Upper lobe of right lung (tissue), 1 donor: ENCODE results near the gene ZNF91. TPM values are rescaled to one million over a fixed set of nuclear protein-coding genes. Genes with fewer than 3 reads are reported as not detected.
"Not testable (repeated sequence)": the region's sequence is repeated elsewhere in the genome, so short reads cannot be mapped to it uniquely, and the experiment has no call there.

ENCODE experiments used
- ATAC-seq: fragments of 200-7000 bp; cut with Tn5 transposase; one replicate; pipeline ENCODE4 v1.9.1; 2020; ENCODE audit warnings: mild to moderate bottlenecking, moderate library complexity
- DNase-seq: peaks from one replicate; pipeline ENCODE4 v3.0.0-alpha.2; 2020
- H3K27ac ChIP-seq: fragments of 200-600 bp; one replicate; pipeline ENCODE4 v1.8.0; 2022
- H3K27me3 ChIP-seq: fragments of 200-600 bp; one replicate; pipeline ENCODE4 v1.8.0; 2022; ENCODE audit warnings: mild to moderate bottlenecking
- H3K36me3 ChIP-seq: fragments of 200-600 bp; one replicate; pipeline ENCODE4 v1.8.0; 2022
- H3K4me1 ChIP-seq: fragments of 200-600 bp; one replicate; pipeline ENCODE4 v1.8.0; 2022
- H3K4me3 ChIP-seq: fragments of 200-600 bp; one replicate; pipeline ENCODE4 v1.8.0; 2022; ENCODE audit warnings: mild to moderate bottlenecking
- H3K9me3 ChIP-seq: fragments of 200-600 bp; one replicate; pipeline ENCODE4 v1.8.0; 2022
- CTCF ChIP-seq: fragments of 200-600 bp; IDR thresholded peaks from one replicate; pipeline ENCODE4 v1.8.0; 2022; ENCODE audit warnings: antibody characterized with exemption
- intact Hi-C: fragments of 100-400 bp; cut with DNase I; formaldehyde crosslinking; loops from one replicate; pipeline ENCODE4 v1.11.0; 2022
- total RNA-seq: library from RNA; stranded (reverse); fragmentation: NEBNext Ultra II Directional; extraction: Animal tissue kit (Norgen Biotek cat#: 25700); gene quantifications from one replicate; pipeline ENCODE4 v1.2.1, GENCODE V29; 2021
- donor health status: DM: no; HTN: yes; CAD: no; lungs with severe emphysema.

ZNF91 gene
- total RNA-seq, 1 donor from 2014 or later = 49.7 TPM

GRCh38 chr19:23436944-23437343 lies 41.7 kb upstream of the ZNF91 start:
- intact Hi-C loops = no loop called here
- ATAC-seq = no peak
- Histone ChIP-seq H3K36me3 (no peaks in the 10 kb centered on the region), H3K4me3 (no peak overlapping the region), H3K4me1 (no peaks in the 10 kb centered on the region), H3K27ac (no peak overlapping the region), H3K9me3 (peaks cover 5% of the 10 kb centered on the region), H3K27me3 (no peaks in the 10 kb centered on the region)
- peak; percentile 29 for TF ChIP-seq CTCF
- DNase-seq = no peak

- peaks cover 5% of the 10 kb centered on the region for H3K9me3 ChIP-seq
- no peak overlapping the region for H3K27ac ChIP-seq
- no peak for DNase-seq
- H3K4me3 ChIP-seq = no peak overlapping the region
- H3K36me3 ChIP-seq = no peaks in the 10 kb centered on the region
- intact Hi-C loops = no loop called here
- H3K27me3 ChIP-seq = no peaks in the 10 kb centered on the region
- no peak for TF ChIP-seq CTCF
- no peak for ATAC-seq
- no peaks in the 10 kb centered on the region for H3K4me1 ChIP-seq
These were observed 41.0 kb upstream of the ZNF91 start for GRCh38 chr19:23436318-23436717.

- Histone ChIP-seq H3K4me1 (peaks cover 1% of the 10 kb centered on the region), H3K36me3 (no peaks in the 10 kb centered on the region), H3K27me3 (peaks cover 8% of the 10 kb centered on the region), H3K9me3 (no peaks in the 10 kb centered on the region), H3K4me3 (no peak overlapping the region), H3K27ac (no peak overlapping the region)
- ATAC-seq = no peak
- intact Hi-C loops = no loop called here
- TF ChIP-seq CTCF = no peak
- DNase-seq = no peak
These were observed 25.6 kb upstream of the ZNF91 start for GRCh38 chr19:23420824-23421223.

- H3K4me1 ChIP-seq, H3K27me3 ChIP-seq, H3K27ac ChIP-seq, intact Hi-C loops, H3K9me3 ChIP-seq, ATAC-seq, H3K4me3 ChIP-seq, DNase-seq, H3K36me3 ChIP-seq: not testable (repeated sequence)
These were observed 24.0 kb upstream of the ZNF91 start for GRCh38 chr19:23419261-23419660.

GRCh38 chr19:23415561-23416191 lies 20.4 kb upstream of the ZNF91 start:
- no peak for TF ChIP-seq CTCF
- Histone ChIP-seq H3K36me3 (no peaks in the 10 kb centered on the region), H3K27me3 (peaks cover 8% of the 10 kb centered on the region), H3K9me3 (no peaks in the 10 kb centered on the region), H3K4me3 (peak overlapping the region; percentile 34), H3K4me1 (peaks cover 6% of the 10 kb centered on the region), H3K27ac (no peak overlapping the region)
- DNase-seq = peak; percentile 69
- ATAC-seq = peak; percentile 91
- intact Hi-C loops = no loop called here

- Histone ChIP-seq H3K9me3 (no peaks in the 10 kb centered on the region), H3K36me3 (no peaks in the 10 kb centered on the region), H3K27me3 (peaks cover 8% of the 10 kb centered on the region), H3K4me1 (peaks cover 6% of the 10 kb centered on the region), H3K4me3 (peak overlapping the region; percentile 34), H3K27ac (no peak overlapping the region)
- intact Hi-C loops = no loop called here
- no peak for TF ChIP-seq CTCF
- no peak for ATAC-seq
- no peak for DNase-seq
These were observed 19.8 kb upstream of the ZNF91 start for GRCh38 chr19:23415034-23415433.
